GM21515 (cell line): ENCODE data around the gene SAE1.

Experiments
- ATAC-seq: cut with Tn5 transposase; IDR thresholded peaks from one replicate; pipeline ENCODE4 v1.9.1; 2021; ENCODE audit not compliant: unreplicated experiment

SAE1 gene

GRCh38 chr19:47210180-47210490 is 79.5 kb downstream of the SAE1 start:
- ATAC-seq, result no peak

DNA sequence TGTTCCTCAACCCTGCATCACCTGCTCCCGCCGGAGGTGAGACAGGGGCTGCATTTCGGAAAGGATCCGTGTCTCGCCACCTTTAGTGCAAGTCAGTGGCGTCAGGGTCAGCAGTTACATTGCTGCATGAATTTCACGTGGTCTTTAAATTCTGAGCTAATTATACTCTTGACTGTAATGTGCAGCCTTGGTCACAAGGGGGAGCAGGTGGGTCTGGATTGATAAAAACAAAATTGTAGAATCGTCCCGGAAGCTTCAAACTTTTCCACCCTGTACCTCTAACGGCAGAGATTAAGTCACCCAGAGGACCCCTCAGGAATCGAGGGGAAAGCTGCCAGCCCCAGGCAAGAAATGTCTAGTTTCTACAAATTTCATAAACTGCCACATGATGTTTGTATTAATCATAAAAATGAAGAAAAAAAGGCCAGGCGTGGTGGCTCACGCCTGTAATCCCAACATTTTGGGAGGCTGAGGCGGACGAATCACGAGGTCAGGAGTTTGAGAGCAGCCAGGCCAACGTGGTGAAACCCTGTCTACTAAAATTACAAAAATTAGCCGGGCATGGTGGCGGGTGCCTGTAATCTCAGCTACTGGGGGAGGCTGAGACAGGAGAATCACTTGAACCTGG is 80.2 kb downstream of the SAE1 start:
- no peak for ATAC-seq

- ATAC-seq, result no peak
Observed at GRCh38 chr19:47215581-47215980, 84.9 kb downstream of the SAE1 start.

GRCh38 chr19:47221080-47221841 is 90.6 kb downstream of the SAE1 start:
- ATAC-seq, result no peak

DNA sequence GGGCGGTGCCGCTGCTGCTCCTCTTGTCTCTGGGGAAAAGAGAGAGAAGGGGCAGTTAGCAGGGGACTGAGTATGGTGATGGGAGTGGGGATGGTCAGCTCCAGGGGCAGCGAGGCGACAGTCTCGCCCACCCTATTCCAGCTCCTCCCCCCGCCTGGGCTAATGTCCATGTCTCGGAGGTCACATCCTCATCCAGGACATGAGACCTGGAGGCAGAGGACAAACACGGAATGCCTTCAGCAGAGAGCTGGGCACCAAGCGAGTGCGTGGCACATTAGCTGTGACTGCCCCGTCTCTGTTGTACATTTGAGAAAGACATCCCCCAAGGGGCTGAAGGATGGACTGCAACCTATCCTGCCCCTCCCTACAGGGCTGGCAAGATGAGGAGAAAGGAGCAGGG is 91.3 kb downstream of the SAE1 start:
- no peak for ATAC-seq

GRCh38 chr19:47225746-47226425 is 95.3 kb downstream of the SAE1 start:
- ATAC-seq, result peak; percentile 43

DNA sequence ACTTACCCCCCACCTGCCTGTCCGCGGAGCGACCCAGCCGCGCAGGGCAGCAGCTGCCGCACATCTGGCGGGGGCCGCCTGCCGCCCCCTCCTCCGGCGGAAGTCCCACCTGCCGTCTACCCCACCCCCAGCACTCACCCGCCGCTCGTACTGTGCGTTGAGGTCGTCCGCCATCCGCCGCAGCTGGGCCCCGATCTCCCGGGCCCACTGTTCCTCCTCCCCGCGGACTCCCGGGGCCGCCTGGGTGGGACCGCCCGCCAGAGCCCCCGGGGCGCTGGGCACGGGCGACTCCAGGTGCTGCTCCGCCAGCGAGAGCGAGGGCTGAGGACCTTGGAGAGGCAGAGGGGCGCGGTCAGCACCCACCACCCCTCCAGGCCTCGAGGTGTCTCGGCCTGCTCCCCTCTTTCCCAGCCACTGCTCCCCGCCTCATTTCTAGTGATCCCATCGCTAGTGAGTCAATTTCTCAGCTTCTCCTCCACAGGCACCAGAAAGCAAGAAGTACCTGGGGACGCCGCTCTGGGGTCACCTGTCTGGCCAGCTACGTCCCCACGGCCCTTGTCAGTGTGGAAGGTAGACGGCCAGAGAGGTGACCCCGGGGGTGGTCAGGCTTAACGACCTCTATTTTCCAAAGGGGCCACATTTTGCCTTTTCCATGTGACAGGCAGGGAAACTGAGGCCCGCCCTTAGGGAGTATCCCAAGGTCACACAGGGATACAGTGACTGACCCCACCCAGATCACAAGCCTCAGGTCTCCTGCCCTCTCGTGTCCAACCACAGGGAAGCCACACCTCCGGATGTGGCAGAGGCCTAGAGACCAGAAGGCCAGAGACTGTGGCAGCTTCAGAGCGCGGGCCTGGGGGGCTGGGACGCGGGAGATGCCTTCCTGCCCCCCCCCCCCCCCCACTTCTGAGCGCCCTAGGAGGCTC is 96.1 kb downstream of the SAE1 start:
- ATAC-seq, result peak; percentile 22

DNA sequence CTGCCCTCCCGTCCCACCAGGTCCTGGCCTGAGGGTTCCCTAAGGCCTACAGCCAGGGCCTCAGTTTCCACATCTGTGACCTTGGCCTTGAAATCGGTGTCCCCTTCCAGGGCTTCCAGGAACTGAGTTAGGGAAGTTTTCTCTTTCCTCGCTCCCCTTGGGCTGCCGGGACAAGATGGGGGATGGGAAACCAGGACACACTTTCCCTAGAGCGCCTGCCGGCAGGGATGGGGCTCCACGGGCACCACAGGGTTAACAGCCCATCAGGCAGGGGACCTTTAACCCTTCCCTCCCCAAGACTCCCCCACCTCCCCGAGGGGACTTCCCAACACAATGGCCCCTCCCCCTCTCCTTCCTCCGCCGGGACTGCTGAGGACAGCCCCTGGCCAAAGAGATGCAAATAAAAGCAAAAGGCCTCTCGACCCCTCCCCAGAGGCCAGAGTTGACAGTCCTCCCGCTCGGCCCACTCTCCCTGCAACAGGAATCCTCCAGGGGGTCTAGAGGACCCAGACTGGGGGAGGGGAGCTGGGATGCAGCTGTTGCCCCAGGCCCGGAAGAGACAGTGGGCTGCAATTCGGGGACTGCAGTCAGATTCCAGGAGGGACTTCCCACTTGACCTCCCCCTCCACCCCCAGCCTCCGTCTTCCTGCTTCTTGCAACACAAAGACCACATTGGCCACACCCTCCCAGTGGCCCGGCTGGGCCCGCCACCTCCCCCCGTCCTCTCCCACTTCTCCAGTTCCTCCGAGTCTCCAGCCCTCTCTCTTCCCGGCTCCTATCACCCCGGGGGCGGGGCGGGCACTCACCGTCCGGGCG is 96.9 kb downstream of the SAE1 start:
- ATAC-seq, result no peak

DNA sequence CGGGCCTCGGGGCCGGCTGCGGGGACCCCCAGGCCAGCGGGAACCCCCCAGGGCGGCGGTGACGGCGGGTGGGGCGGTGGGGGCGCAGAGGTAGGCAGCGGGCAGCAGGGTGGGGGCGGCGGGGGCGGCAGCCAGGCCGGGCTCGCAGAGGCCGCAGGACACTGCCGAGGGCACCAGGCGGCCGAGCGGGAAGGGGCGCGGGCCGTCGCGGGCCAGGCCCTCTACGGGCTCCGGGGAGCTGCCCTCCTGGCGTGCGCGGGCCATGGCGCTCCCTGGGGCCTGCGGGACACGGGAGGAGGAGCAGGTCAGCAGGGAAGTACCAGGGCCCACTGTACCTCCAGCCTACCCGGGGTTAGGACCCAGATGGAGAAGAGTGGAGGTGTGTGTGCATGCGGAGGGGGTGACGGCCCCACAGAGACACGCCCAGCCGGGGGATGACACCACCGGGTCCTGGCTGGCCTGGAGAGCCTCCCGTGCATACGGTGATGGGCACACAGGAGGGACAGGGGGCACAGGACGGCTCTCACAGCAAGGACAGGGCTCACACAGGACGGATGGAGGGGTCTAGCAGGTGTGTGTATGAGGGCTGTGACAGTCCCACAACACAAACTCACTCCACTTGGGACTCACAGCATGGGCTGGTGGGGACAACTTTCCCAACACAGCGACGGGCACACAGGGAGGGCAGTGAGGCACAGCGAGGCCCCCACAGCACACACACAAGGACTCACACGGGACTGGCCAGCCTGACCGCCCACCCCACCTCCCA is 97.7 kb downstream of the SAE1 start:
- no peak for ATAC-seq

DNA sequence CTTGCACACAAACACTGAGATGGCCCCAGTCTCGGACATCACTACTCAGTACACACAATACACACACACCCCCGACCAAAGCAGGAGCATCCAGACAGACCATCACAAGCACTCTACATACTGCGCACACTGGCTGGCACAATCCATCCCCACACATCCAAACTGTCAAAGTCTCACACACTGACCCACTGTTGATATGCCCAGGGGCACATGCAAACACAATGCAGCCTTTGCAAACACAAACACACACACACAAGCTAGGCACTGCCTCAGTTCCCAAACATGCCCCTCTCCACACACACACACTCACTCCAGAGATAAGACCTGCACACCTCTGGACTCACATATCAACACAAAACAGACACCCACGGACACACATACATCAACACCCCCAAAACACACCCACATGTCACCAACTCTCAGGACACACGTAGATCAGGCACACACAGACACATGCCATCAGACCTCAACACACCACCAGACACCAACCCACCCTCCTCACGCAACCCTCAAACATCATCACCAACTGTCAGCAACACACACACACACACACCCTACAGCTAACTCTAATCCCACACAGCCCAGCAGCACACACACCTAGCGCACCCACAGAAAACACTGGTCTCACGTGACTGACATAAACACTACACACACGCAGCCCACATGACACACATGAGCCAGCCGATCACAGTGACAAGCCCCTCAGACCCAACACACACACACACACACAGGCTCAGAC is 98.5 kb downstream of the SAE1 start:
- no peak for ATAC-seq

DNA sequence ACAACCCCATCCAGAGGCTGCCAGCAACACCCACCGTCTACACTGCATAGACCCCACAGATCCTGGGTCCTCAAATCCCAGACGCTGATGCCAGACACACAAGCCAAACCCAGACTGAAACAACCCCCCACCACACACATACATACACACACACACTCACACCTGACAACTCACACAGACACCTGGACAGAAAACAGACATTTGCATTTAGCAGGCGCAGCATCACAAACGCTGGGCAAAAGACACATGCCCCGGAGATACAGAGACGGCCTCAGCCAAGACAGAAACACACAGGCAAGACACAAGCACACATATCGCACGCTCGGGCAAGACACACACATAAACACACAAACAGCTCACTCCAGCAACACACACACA is 99.0 kb downstream of the SAE1 start:
- ATAC-seq, result no peak

DNA sequence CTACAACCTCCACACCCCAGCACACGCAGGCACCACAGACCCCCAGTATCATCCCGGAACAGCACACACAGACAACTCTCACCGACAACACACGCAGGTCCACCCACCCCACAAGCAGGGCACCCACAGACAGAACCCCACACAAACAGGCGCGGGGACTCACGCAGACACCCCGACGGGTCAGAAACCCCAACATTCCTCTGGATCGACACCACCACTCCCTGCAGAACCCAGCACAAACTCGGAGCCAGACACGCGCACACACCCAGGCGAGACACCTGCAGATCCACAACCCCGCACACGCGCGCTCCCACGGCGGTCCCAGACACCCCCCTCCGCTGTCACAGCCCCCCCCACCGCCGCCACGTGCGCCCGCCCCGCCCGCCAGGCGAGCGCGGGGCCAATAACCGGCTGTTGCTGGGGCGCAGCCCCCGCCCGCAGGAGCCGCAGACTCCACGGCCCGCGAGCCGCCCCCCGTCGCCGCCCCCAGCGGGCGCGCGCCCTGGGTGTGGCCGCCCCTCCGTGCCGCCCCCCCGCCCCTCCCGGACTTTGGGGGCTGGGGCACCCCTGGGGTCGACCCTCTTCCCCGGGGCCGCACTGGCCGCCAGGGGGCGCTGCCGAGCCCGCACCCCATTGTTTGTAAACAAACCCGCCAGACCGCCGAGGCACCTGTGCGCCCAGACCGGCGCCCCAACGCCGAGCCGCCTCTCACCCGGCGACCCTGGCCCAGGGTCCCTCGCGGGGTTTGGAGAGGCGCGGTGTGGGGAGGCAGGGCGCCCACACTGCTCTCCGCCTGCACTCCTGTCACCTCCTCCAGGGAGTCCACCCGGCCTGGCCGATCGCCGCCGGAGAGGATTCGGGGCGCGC is 99.7 kb downstream of the SAE1 start:
- ATAC-seq, result peak; percentile 23

- peak; percentile 11 for ATAC-seq
Observed at GRCh38 chr19:47230921-47231214, 100.2 kb downstream of the SAE1 start, which contains the start of gene BBC3. Gene BBC3, minus strand, starts transcription at chr19:47231199. Its CDS starts 2,768 bp downstream, at chr19:47228431.

- ATAC-seq, result peak; percentile 24
Observed at GRCh38 chr19:47231215-47232054, 100.8 kb downstream of the SAE1 start.

GRCh38 chr19:47232422-47233211 is 102.0 kb downstream of the SAE1 start:
- no peak for ATAC-seq

DNA sequence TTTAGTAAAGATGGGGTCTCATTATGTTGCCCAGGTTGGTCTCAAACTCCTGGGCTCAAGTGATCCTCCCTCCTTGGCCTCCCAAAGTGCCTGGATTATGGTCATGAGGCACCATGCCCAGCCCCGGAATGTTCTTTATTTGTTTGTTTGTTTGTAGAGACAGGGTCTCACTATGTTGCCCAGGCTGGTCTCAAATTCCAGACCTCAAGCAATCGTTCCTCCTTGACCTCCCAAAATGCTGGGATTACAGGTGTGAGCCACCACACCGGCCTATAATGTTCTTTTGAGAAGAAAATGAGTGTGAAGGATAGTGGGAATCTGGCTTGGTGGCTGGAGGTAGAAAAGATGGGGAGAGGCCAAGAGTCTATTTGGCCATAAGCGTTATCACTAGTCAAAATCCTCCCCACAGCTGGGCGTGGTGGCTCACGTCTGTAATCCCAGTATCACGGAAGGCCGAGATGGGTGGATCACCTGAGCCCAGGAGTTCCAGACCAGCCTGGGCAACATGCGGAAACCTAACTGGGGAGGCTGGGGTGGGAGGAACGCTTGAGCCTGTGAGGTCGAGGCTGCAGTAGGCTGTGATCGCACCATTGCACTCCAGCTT is 105.5 kb downstream of the SAE1 start:
- no peak for ATAC-seq
